Lung (tissue), 12 donors: ENCODE results near the gene PSME2. TPM values are rescaled to one million over a fixed set of nuclear protein-coding genes. Genes with fewer than 3 reads are reported as not detected.

ENCODE experiments used
- ATAC-seq: fragments of 200-7000 bp; cut with Tn5 transposase; one replicate; pipeline ENCODE4 v1.9.1; 2020; ENCODE audit warnings: moderate number of reproducible peaks; ENCODE audit not compliant: insufficient read depth, low FRiP score
- DNase-seq, 3 donors: peaks; one replicate each; pipeline ENCODE4 v3.0.0-alpha.2; 2013 to 2017
- H3K27ac ChIP-seq, 2 donors: one replicate each; pipeline ENCODE4 v1.5.1; 2013; ENCODE audit warnings: mild to moderate bottlenecking in 2 of 2, moderate library complexity in 2 of 2, control low read depth in 1 of 2, inconsistent platforms in 1 of 2, low read depth in 1 of 2, low read length in 1 of 2
- H3K27me3 ChIP-seq, 3 donors: one replicate each; pipeline ENCODE4 v1.5.1; 2013; ENCODE audit warnings: low read length in 2 of 3; ENCODE audit not compliant: control insufficient read depth in 3 of 3, insufficient read depth in 3 of 3
- H3K36me3 ChIP-seq, 4 donors: one replicate each; pipeline ENCODE4 v1.5.1; 2013; ENCODE audit warnings: low read length in 4 of 4, mild to moderate bottlenecking in 1 of 4, moderate library complexity in 1 of 4; ENCODE audit not compliant: control insufficient read depth in 4 of 4, insufficient read depth in 4 of 4
- H3K4me1 ChIP-seq, 5 donors: one replicate each; pipeline ENCODE4 v1.5.1; 2013; ENCODE audit warnings: low read length in 5 of 5, mild to moderate bottlenecking in 2 of 5, moderate library complexity in 1 of 5; ENCODE audit not compliant: control insufficient read depth in 5 of 5, insufficient read depth in 5 of 5
- H3K4me3 ChIP-seq: one replicate; pipeline ENCODE4 v1.5.1; 2013; ENCODE audit warnings: mild to moderate bottlenecking, control low read depth, moderate library complexity
- H3K9ac ChIP-seq, 2 donors: one replicate each; pipeline ENCODE4 v1.5.1; 2013; ENCODE audit warnings: low read length in 2 of 2, control low read depth in 1 of 2; ENCODE audit not compliant: insufficient read depth in 1 of 2
- H3K9me3 ChIP-seq, 4 donors: one replicate each; pipeline ENCODE4 v1.5.1; 2013; ENCODE audit warnings: low read length in 3 of 4, mild to moderate bottlenecking in 1 of 4, moderate library complexity in 1 of 4; ENCODE audit not compliant: control insufficient read depth in 4 of 4, insufficient read depth in 3 of 4
- CTCF ChIP-seq: IDR thresholded peaks from 2 replicates; pipeline ENCODE4 v1.5.1; 2012; ENCODE audit warnings: mild to moderate bottlenecking; ENCODE audit errors: control extremely low read depth, extremely low read depth
- WGBS, 2 donors: extraction: QIAGEN DNeasy Blood & Tissue Kit; methylation state at CpG; one replicate each; pipeline ENCODE4 v1.1.7; 2013; 5-methylcytosine and 5-hydroxymethylcytosine counted together
- polyA plus RNA-seq, 2 donors: library from polyadenylated mRNA; stranded (reverse); fragments of 200-250 nt; gene quantifications; one replicate each; pipeline ENCODE4 v1.2.1, GENCODE V29; 2013
- total RNA-seq, 2 donors: library from RNA; depleted of rRNA in 1 of 2; stranded (reverse); fragments of >200 nt in 1 of 2; gene quantifications; one replicate each; pipeline ENCODE4 v1.2.1, GENCODE V29; 2014 to 2021
- donor health status: control.
- donor health status: control.
- donor health status: Bipolar disorder and iron deficiency.
- donor health status: healthy.
- donor health status: DM: yes; HTN: yes; CAD: no.

PSME2 gene
- total and polyA plus RNA-seq, 4 donors: 89.1 to 328 (median 230) TPM

DNA sequence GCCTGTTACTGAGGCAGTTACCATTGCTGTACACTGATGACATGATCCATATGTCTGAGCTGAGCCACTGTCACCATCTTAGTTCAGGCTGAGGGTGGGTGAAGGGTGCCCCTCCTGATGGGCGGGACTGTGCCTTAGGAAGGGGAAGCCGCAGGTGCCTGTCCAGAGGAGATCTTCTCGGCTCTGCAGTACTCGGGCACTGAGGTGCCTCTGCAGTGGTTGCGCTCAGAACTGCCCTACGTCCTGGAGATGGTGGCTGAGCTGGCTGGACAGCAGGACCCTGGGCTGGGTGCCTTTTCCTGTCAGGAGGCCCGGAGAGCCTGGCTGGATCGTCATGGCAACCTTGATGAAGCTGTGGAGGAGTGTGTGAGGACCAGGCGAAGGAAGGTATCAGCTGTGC lies 4.6 kb upstream of the PSME2 start:
- no peak overlapping the region for H3K4me3 ChIP-seq
- no peak for TF ChIP-seq CTCF
- H3K27me3 ChIP-seq: no peaks in the 10 kb centered on the region
- ATAC-seq (no peak), DNase-seq (no peak)
- H3K9me3 ChIP-seq: no peaks in the 10 kb centered on the region
- no peak overlapping the region for H3K9ac ChIP-seq
- WGBS, 2 donors: 89 to 96% methylated on average over 9 of the region's 9 CpGs
- H3K36me3 ChIP-seq: peaks cover 25 to 44% (median 31%) of the 10 kb centered on the region in 4 donors
- peaks cover 0 to 12% (median 5%) of the 10 kb centered on the region in 5 donors for H3K4me1 ChIP-seq
- H3K27ac ChIP-seq: no peak overlapping the region

GRCh38 chr14:24150567-24150966 lies 4.2 kb upstream of the PSME2 start:
- Histone ChIP-seq H3K36me3 (peaks cover 22 to 41% (median 30%) of the 10 kb centered on the region in 4 donors), H3K4me1 (peaks cover 4 to 17% (median 8%) of the 10 kb centered on the region in 5 donors), H3K9ac (no peak overlapping the region), H3K9me3 (no peaks in the 10 kb centered on the region), H3K27me3 (no peaks in the 10 kb centered on the region), H3K4me3 (no peak overlapping the region), H3K27ac (peak overlapping the region in 1 of 2 donors; percentile 6)
- no peak for ATAC-seq
- TF ChIP-seq CTCF: no peak
- DNase-seq: no peak
- 94 to 98% methylated on average over 9 of the region's 9 CpGs for WGBS, 2 donors

GRCh38 chr14:24150061-24150460 lies 3.7 kb upstream of the PSME2 start:
- ATAC-seq: no peak
- TF ChIP-seq CTCF: no peak
- no peak overlapping the region for H3K9ac ChIP-seq
- H3K4me1 ChIP-seq: peaks cover 8 to 20% (median 12%) of the 10 kb centered on the region in 5 donors
- no peak overlapping the region for H3K4me3 ChIP-seq
- no peaks in the 10 kb centered on the region for H3K9me3 ChIP-seq
- WGBS, 2 donors: 94 to 96% methylated on average over 9 of the region's 9 CpGs
- H3K27me3 ChIP-seq: no peaks in the 10 kb centered on the region
- H3K27ac ChIP-seq: no peak overlapping the region
- H3K36me3 ChIP-seq: peaks cover 17 to 36% (median 27%) of the 10 kb centered on the region in 4 donors
- no peak for DNase-seq

DNA sequence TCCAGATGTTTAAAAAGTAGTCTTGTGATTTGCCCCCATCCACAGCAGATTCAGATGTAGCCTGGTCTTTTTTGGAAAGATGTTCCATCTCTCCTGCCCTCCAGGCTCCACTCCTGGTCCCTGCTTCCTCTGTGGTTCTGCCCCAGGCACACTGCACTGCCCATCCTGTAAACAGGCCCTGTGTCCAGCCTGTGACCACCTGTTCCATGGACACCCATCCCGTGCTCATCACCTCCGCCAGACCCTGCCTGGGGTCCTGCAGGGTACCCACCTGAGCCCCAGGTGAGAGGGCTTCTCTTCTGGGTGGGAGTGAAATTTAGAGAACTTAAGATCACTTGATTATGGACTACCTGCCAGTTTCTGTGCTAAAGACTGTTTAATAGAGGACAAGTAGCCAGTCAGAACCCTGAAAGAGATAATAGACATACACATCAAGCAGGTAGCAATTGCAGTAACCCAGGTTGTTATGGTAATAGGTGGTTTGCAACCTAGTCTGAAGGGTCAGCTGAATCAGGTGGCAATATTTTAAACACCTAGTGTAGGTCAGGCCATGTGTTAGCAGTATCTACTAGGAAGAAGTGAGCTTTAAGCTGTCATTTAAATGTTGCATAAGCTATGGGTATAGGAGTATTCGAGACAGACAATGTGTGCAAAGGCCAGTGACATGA lies 3.0 kb upstream of the PSME2 start:
- Histone ChIP-seq H3K27ac (no peak overlapping the region), H3K36me3 (peaks cover 11 to 37% (median 26%) of the 10 kb centered on the region in 4 donors), H3K4me3 (no peak overlapping the region), H3K9ac (no peak overlapping the region), H3K27me3 (no peaks in the 10 kb centered on the region), H3K4me1 (peaks cover 8 to 20% (median 12%) of the 10 kb centered on the region in 5 donors), H3K9me3 (no peaks in the 10 kb centered on the region)
- no peak for TF ChIP-seq CTCF
- WGBS, 2 donors: 92 to 98% methylated on average over 3 of the region's 3 CpGs
- no peak for DNase-seq
- ATAC-seq: no peak
